HL-60 (cell line): ENCODE results near the gene LITAFD.

Source experiments
- DNase-seq, 2 experiments: peaks; one replicate each; pipeline ENCODE4 v3.0.0-alpha.2; 2010 to 2020; ENCODE audit warnings: low read depth in 1 of 2, low spot score in 1 of 2
- H3K27ac ChIP-seq: fragments of 250-450 bp; sonication (Bioruptor Pico); replicated peaks from 2 replicates; pipeline ENCODE4 v1.5.1; 2020; ENCODE audit warnings: mild to moderate bottlenecking, moderate library complexity
- H3K27me3 ChIP-seq: fragments of 250-450 bp; sonication (Bioruptor Pico); 2 replicates; pipeline ENCODE4 v1.5.1; 2021; ENCODE audit warnings: mild to moderate bottlenecking, moderate library complexity; ENCODE audit not compliant: insufficient read depth, poor library complexity, severe bottlenecking
- H3K4me3 ChIP-seq: replicated peaks from 2 replicates; pipeline ENCODE4 v1.5.1; 2011; ENCODE audit warnings: mild to moderate bottlenecking, control low read depth, low read length; ENCODE audit not compliant: insufficient read depth
- GABPA ChIP-seq: IDR thresholded peaks from 2 replicates; pipeline ENCODE4 v1.6.1; 2012; ENCODE audit warnings: low read depth
- POLR2AphosphoS5 ChIP-seq: IDR thresholded peaks from 2 replicates; pipeline ENCODE4 v1.6.1; 2012; ENCODE audit warnings: low read depth
- SPI1 ChIP-seq: IDR thresholded peaks from 2 replicates; pipeline ENCODE4 v1.6.1; 2012; ENCODE audit warnings: low read depth, mild to moderate bottlenecking, borderline replicate concordance
- TF ChIP-seq, protein P1 (sequence below): IDR thresholded peaks from one replicate; pipeline ENCODE4 v1.5.1; 2011; ENCODE audit warnings: low read length, control low read depth, inconsistent platforms; ENCODE audit not compliant: insufficient read depth
- TF ChIP-seq, protein P2 (sequence below): IDR thresholded peaks from 2 replicates; pipeline ENCODE4 v1.6.1; 2012; ENCODE audit warnings: low read depth; ENCODE audit not compliant: insufficient replicate concordance

LITAFD gene

GRCh38 chr16:8921347-8921984 is 39.3 kb downstream of the LITAFD start:
- Histone ChIP-seq H3K4me3 (no peak overlapping the region), H3K27me3 (no peaks in the 10 kb centered on the region), H3K27ac (no peak overlapping the region)
- TF ChIP-seq, protein P1, sequence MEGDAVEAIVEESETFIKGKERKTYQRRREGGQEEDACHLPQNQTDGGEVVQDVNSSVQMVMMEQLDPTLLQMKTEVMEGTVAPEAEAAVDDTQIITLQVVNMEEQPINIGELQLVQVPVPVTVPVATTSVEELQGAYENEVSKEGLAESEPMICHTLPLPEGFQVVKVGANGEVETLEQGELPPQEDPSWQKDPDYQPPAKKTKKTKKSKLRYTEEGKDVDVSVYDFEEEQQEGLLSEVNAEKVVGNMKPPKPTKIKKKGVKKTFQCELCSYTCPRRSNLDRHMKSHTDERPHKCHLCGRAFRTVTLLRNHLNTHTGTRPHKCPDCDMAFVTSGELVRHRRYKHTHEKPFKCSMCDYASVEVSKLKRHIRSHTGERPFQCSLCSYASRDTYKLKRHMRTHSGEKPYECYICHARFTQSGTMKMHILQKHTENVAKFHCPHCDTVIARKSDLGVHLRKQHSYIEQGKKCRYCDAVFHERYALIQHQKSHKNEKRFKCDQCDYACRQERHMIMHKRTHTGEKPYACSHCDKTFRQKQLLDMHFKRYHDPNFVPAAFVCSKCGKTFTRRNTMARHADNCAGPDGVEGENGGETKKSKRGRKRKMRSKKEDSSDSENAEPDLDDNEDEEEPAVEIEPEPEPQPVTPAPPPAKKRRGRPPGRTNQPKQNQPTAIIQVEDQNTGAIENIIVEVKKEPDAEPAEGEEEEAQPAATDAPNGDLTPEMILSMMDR = no peak
- TF ChIP-seq GABPA = no peak
- TF ChIP-seq, protein P2, sequence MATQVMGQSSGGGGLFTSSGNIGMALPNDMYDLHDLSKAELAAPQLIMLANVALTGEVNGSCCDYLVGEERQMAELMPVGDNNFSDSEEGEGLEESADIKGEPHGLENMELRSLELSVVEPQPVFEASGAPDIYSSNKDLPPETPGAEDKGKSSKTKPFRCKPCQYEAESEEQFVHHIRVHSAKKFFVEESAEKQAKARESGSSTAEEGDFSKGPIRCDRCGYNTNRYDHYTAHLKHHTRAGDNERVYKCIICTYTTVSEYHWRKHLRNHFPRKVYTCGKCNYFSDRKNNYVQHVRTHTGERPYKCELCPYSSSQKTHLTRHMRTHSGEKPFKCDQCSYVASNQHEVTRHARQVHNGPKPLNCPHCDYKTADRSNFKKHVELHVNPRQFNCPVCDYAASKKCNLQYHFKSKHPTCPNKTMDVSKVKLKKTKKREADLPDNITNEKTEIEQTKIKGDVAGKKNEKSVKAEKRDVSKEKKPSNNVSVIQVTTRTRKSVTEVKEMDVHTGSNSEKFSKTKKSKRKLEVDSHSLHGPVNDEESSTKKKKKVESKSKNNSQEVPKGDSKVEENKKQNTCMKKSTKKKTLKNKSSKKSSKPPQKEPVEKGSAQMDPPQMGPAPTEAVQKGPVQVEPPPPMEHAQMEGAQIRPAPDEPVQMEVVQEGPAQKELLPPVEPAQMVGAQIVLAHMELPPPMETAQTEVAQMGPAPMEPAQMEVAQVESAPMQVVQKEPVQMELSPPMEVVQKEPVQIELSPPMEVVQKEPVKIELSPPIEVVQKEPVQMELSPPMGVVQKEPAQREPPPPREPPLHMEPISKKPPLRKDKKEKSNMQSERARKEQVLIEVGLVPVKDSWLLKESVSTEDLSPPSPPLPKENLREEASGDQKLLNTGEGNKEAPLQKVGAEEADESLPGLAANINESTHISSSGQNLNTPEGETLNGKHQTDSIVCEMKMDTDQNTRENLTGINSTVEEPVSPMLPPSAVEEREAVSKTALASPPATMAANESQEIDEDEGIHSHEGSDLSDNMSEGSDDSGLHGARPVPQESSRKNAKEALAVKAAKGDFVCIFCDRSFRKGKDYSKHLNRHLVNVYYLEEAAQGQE = no peak
- no peak for TF ChIP-seq SPI1
- TF ChIP-seq POLR2AphosphoS5 = no peak
- DNase-seq = no peak

GRCh38 chr16:8923199-8923598 is 41.0 kb downstream of the LITAFD start:
- Histone ChIP-seq H3K27ac (no peak overlapping the region), H3K4me3 (no peak overlapping the region), H3K27me3 (no peaks in the 10 kb centered on the region)
- DNase-seq = no peak
- TF ChIP-seq GABPA (no peak), POLR2AphosphoS5 (no peak), SPI1 (no peak)
- TF ChIP-seq, protein P1 = no peak
- TF ChIP-seq, protein P2 = no peak

- TF ChIP-seq SPI1 (no peak), POLR2AphosphoS5 (0 out of 2 replicates have a peak, but pooled peaks have one; percentile 30)
- TF ChIP-seq, protein P1 = no peak
- Histone ChIP-seq H3K4me3 (no peak overlapping the region), H3K27ac (no peak overlapping the region), H3K27me3 (no peaks in the 10 kb centered on the region)
- DNase-seq = no peak
These were observed 42.1 kb downstream of the LITAFD start for GRCh38 chr16:8924214-8924613.

DNA sequence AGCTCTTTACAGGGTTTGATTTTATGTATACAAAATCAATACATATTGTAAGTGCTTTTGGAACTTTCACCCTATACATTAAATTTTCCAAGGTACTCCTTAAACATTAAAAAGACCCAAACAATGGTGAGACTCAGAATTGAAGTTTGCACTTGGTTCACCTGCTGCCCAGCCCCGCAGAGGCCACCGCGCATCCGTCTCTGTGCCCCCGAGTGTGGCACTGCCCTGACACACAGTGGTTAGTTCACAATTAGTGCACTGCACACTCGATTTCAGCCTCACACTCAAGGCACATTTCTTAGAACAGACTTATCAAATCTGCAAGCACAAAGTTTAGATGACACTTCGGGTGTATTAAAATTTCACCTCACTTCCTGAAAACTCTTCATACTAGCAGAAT is 43.3 kb downstream of the LITAFD start:
- Histone ChIP-seq H3K4me3 (no peak overlapping the region), H3K27me3 (no peaks in the 10 kb centered on the region), H3K27ac (no peak overlapping the region)
- TF ChIP-seq POLR2AphosphoS5 = no peak
- no peak for TF ChIP-seq SPI1
- TF ChIP-seq GABPA = no peak
- TF ChIP-seq, protein P1 = no peak
- TF ChIP-seq, protein P2 = no peak
- DNase-seq = no peak
